Activated T-helper 17 cell treated with anti-CD3 and anti-CD28 coated beads, Interleukin-2, amount 50 U/mL, for 72 hours (primary cell): ENCODE results near the gene FKBP10. TPM values are rescaled to one million over a fixed set of nuclear protein-coding genes. Genes with fewer than 3 reads are reported as not detected.

Source experiments
- ATAC-seq: fragments of 150-1000 bp; cut with Tn5 transposase; replicated peaks from 2 replicates; pipeline ENCODE4 v1.10.0; 2021; ENCODE audit warnings: mild to moderate bottlenecking, moderate library complexity
- H3K27ac Mint-ChIP-seq: one replicate; pipeline ENCODE4 v1.8.0; 2022; ENCODE audit warnings: mixed read lengths
- H3K27me3 Mint-ChIP-seq: one replicate; pipeline ENCODE4 v1.8.0; 2022; ENCODE audit warnings: mixed read lengths
- H3K36me3 Mint-ChIP-seq: one replicate; pipeline ENCODE4 v1.8.0; 2022; ENCODE audit warnings: low read depth, mild to moderate bottlenecking, mixed read lengths
- H3K4me1 Mint-ChIP-seq: one replicate; pipeline ENCODE4 v1.8.0; 2022; ENCODE audit warnings: mixed read lengths
- H3K4me3 Mint-ChIP-seq: one replicate; pipeline ENCODE4 v1.8.0; 2022; ENCODE audit warnings: mild to moderate bottlenecking, mixed read lengths
- H3K9me3 Mint-ChIP-seq: one replicate; pipeline ENCODE4 v1.8.0; 2022; ENCODE audit warnings: mixed read lengths
- total RNA-seq, 2 donors: library from RNA; stranded (reverse); gene quantifications; one replicate each; pipeline ENCODE4 v1.2.3, GENCODE V29; 2022

FKBP10 gene
- total RNA-seq, 2 donors from 2014 or later: 0.09 to 0.37 TPM

DNA sequence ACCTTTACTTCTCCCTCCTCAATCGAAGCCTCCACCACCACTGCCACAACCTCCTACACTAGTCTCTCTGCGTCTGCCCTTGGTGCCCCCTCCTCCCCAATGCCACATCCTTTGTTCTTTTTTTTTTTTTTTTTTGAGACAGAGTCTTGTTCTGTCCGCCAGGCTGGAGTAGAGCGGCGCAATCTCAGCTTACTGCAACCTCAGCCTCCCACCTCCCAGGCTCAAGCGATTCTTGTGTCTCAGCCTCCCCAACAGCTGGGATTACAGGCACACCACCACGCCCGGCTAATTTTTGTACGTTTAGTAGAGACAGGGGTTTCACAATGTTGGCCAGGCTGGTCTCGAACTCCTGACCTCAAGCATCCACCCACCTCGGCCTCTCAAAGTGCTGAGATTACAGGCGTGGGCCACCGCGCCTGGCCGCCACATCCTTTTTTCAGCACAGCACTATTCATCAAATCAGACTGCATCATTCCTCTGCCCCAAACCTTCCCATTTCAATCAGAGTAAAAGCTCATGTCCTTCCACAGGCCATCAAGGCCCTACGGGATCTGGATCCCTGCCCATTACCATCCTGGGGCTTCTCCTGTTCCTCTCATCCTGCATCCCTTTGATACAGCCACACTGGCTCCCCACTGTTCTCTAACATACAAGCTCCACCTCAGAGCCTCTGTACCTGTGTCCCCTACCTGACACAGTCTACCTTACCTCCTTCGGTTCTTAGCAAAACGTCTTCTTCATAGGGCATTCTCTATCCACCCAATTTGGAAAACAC, 50.5 kb downstream of the FKBP10 start:
- Mint-ChIP-seq H3K27ac (no peak overlapping the region), H3K4me1 (peaks cover 13% of the 10 kb centered on the region), H3K9me3 (no peaks in the 10 kb centered on the region), H3K4me3 (no peak overlapping the region), H3K27me3 (no peaks in the 10 kb centered on the region), H3K36me3 (peaks cover 25% of the 10 kb centered on the region)
- peak; percentile 13 for ATAC-seq

DNA sequence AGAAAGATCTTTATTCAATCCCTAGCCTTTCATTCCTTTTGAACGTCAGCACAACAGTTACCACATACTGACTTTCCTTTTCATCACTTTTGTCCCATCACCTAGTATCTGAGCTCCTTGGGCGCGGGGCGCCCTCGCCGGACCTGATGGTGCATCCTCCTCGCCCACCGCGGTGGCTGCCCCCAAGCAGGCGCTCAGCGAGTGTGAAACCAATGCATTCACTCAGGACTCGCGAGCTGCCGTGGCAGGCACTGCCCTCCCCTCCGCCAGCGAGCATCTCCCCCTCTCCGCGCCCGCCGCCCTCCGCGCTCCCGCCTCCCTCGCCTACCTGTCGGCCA, 51.7 kb downstream of the FKBP10 start:
- Mint-ChIP-seq H3K27me3 (no peaks in the 10 kb centered on the region), H3K36me3 (peaks cover 37% of the 10 kb centered on the region), H3K4me3 (no peak overlapping the region), H3K9me3 (no peaks in the 10 kb centered on the region), H3K27ac (no peak overlapping the region), H3K4me1 (peaks cover 19% of the 10 kb centered on the region)
- ATAC-seq: no peak

DNA sequence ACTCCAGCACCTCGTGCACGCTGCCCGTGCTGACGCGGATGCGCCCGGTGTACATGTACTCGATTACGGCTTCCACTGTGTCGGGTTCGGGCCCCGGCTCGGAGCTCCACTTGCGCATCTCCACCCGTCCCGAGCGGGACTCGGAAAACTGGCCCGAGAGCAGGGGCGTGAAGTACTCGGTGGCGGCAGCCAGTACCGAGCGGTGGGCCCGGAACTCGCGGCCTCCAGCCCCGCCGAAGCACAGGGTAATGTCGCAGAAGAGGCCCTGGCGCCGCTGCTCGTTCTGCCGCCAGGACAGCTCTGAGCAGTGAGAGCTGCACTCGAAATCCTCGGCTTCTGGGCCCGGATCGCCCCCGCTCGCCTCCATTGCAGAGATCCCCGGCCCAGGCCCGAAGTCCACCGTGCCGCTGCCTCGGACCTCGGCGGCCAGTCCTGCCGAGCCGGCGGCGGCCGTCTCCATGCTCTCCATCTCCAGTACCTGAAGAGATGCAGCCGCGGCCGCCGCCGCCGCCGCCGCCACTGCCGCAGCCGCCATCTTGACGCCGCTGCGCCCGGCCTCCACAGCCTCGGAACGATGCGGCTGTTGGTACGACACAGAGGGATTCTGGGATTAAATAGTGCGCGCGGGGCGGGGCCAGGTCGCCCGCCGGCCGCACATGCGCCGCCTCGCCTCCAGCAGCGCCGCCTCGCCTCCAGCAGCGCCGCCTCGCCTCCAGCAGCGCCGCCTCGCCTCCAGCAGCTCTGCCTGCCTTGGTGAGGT, 52.2 kb downstream of the FKBP10 start, which contains the start of gene KLHL11:
TSS of gene KLHL11 (minus strand) at position 588 of the 760 bp plus-strand sequence. CDS start at position 535, 53 bp downstream.
- peak within 1 kb of the TSS; percentile 52 for H3K27ac Mint-ChIP-seq
- H3K4me3 Mint-ChIP-seq: no peak within 1 kb of the TSS
- peaks cover 19% of the 10 kb centered on the region for H3K4me1 Mint-ChIP-seq
- peaks cover 43% of the 10 kb centered on the region for H3K36me3 Mint-ChIP-seq
- no peaks in the 10 kb centered on the region for H3K27me3 Mint-ChIP-seq
- ATAC-seq: peak; percentile 94
- no peaks in the 10 kb centered on the region for H3K9me3 Mint-ChIP-seq

DNA sequence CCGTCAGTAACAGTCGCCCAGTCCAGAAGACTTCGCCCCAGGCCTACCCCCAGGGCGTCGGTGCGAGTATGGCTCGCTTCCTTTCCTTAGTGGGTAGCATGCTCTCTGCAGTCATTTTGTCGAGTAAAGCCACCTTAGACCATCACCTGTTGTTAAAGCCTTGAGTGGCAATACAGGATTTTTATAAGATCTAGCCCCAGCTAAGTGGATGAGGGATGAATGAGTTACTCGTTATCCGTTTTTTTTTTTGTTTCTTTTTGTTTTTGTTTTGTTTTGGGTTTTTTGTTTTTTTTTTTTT, 52.7 kb downstream of the FKBP10 start:
- H3K27me3 Mint-ChIP-seq: no peaks in the 10 kb centered on the region
- ATAC-seq: peak; percentile 1
- peak overlapping the region; percentile 52 for H3K27ac Mint-ChIP-seq
- H3K9me3 Mint-ChIP-seq: no peaks in the 10 kb centered on the region
- H3K36me3 Mint-ChIP-seq: peaks cover 48% of the 10 kb centered on the region
- peaks cover 18% of the 10 kb centered on the region for H3K4me1 Mint-ChIP-seq
- no peak overlapping the region for H3K4me3 Mint-ChIP-seq

DNA sequence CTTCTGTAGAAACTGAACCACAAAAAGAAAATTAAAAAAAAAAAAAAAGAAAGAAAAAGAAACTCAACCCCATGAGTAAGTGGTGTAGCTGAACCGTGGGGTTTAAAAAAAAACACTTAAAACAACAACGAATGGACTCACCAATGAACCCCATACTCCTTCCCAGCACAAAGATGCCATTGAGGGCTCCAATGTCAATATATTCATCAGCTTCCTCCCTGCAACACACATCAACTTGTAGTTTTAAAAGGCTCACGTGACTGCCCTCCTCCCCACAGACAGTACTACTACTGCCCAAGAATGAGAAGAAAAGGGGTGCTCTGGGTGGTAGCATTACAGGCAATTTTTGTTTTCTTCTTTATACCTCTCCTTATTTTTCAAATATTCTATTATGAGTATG, 55.8 kb downstream of the FKBP10 start:
- Mint-ChIP-seq H3K36me3 (peaks cover 72% of the 10 kb centered on the region), H3K4me3 (peak overlapping the region; percentile 38), H3K4me1 (peaks cover 10% of the 10 kb centered on the region), H3K27me3 (no peaks in the 10 kb centered on the region), H3K9me3 (no peaks in the 10 kb centered on the region), H3K27ac (peak overlapping the region; percentile 77)
- ATAC-seq: no peak

DNA sequence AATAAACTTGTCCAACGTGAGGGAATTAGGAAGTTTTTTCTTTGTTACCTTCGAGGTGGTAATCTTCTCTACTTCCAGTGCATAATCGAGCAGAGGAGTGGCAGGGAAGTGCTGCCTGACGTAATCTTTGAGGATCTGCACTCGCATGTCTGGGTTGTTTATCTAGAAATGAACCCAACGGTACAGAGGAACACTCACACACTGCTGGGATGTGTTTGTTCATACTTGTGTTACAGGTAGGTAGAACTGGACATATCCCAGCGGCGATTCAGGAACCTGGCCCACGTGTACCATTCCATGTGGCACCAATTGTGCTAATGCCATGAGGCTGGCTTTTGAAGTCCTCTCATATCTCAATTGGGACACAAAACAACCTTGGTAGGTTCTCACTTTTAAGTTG, 56.6 kb downstream of the FKBP10 start:
- Mint-ChIP-seq H3K27ac (peak overlapping the region; percentile 77), H3K36me3 (peaks cover 79% of the 10 kb centered on the region), H3K4me3 (peak overlapping the region; percentile 38), H3K27me3 (no peaks in the 10 kb centered on the region), H3K9me3 (no peaks in the 10 kb centered on the region), H3K4me1 (peaks cover 10% of the 10 kb centered on the region)
- no peak for ATAC-seq

DNA sequence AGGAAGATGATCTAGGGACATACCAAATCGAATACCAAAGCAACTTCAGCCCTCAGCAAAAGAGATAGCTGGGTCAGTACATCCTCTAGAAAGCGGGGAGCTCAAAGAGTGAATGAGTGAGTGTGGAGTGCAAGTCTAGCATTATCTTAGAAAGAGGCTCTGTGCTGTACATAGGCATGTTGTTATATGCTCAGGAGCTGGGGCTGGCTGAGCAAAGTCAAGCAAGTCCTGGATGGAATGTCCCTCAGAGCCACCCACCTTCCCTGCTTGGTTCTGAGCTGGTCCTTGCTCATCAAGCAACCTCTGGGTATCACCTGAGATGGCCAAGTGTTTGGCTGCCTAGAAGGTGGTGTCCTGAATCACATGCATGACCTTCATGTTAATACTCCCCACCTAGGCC, 57.3 kb downstream of the FKBP10 start:
- H3K27ac Mint-ChIP-seq: peak overlapping the region; percentile 77
- H3K36me3 Mint-ChIP-seq: peaks cover 85% of the 10 kb centered on the region

DNA sequence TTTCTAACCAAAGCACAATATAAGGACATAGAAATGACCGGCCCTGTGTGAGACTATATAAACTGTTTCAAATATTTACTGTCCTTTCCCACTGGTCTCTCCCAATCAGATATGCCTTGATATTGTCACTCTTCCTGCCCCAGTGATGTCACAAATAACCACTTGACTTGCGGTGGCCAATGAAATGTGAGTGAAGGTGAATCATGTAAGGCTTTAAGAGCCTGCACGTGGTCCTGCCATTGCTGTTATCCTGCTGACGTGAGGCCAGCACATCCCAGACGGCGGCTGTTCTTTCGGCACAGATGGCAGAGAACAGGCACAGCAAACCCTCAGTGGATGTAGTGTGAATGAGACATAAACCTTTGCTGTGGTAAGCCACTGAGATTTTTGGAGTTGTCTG, 57.8 kb downstream of the FKBP10 start:
- H3K27me3 Mint-ChIP-seq: no peaks in the 10 kb centered on the region
- H3K27ac Mint-ChIP-seq: no peak overlapping the region
- no peaks in the 10 kb centered on the region for H3K9me3 Mint-ChIP-seq
- H3K4me1 Mint-ChIP-seq: peaks cover 10% of the 10 kb centered on the region
- ATAC-seq: no peak
- no peak overlapping the region for H3K4me3 Mint-ChIP-seq
- peaks cover 87% of the 10 kb centered on the region for H3K36me3 Mint-ChIP-seq

More for the DNA sequence above, 57.3 kb downstream of the FKBP10 start:
- Mint-ChIP-seq H3K27me3 (no peaks in the 10 kb centered on the region), H3K9me3 (no peaks in the 10 kb centered on the region), H3K4me3 (no peak overlapping the region), H3K4me1 (peaks cover 10% of the 10 kb centered on the region)
- ATAC-seq: no peak

DNA sequence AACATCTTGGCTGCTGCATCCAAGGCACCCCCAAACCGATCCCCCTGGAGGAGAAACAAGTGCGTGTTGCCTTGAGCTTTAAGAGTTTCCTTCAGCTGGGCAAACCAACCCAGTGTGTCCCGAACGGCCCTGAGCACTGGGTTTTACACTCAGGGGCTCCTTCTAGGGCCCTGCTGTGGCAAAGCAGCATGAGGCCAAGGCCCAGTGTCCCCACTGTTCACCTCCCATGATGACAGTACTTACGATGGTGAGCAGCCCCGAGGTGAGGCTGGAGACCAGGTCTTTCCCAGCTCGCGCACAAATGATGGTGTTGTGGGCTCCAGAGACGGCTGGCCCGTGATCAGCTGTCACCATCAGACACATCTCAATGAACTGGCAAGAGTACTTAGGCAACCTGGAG, 59.0 kb downstream of the FKBP10 start:
- ATAC-seq: no peak
- Mint-ChIP-seq H3K9me3 (no peaks in the 10 kb centered on the region), H3K36me3 (peaks cover 91% of the 10 kb centered on the region), H3K27ac (no peak overlapping the region), H3K27me3 (no peaks in the 10 kb centered on the region), H3K4me3 (no peak overlapping the region), H3K4me1 (peaks cover 10% of the 10 kb centered on the region)

Other genes starting within 250 kb of the FKBP10 start
- gene KRT9, start 240.9 kb upstream of the FKBP10 start, total RNA-seq: not detected
- not detected for gene KRT14, start 226.1 kb upstream of the FKBP10 start, total RNA-seq
- gene KRT16, start 200.2 kb upstream of the FKBP10 start, total RNA-seq: not detected
- gene KRT17, start 188.4 kb upstream of the FKBP10 start, total RNA-seq: 1 to 10 TPM in 1 of 2 donors, under 1 TPM in 1; 0.58 to 2.5 TPM
- gene EIF1, start 124.1 kb upstream of the FKBP10 start, total RNA-seq: 100 to 1,000 TPM; 925 to 935 TPM
- gene GAST, start 100.7 kb upstream of the FKBP10 start, total RNA-seq: not detected
- under 1 TPM; 0.13 to 0.15 TPM for gene HAP1, start 78.4 kb upstream of the FKBP10 start, total RNA-seq
- under 1 TPM; 0.32 to 0.45 TPM for gene JUP, start 26.3 kb upstream of the FKBP10 start, total RNA-seq
- under 1 TPM; 0.64 to 0.89 TPM for gene P3H4, start 1.1 kb upstream of the FKBP10 start, total RNA-seq
- gene NT5C3B, start 23.2 kb downstream of the FKBP10 start, total RNA-seq: 10 to 100 TPM; 51.2 to 70.3 TPM
- under 1 TPM in 1 of 2 donors, not detected in 1; 0.16 TPM for gene KLHL10, start 24.8 kb downstream of the FKBP10 start, total RNA-seq
- gene KLHL11, start 52.4 kb downstream of the FKBP10 start, total RNA-seq: 10 to 100 TPM; 15.1 to 16.2 TPM
- 100 to 1,000 TPM in 1 of 2 donors, 10 to 100 TPM in 1; 95.4 to 222 TPM for gene ACLY, start 105.9 kb downstream of the FKBP10 start, total RNA-seq
- gene ODAD4, start 117.6 kb downstream of the FKBP10 start, total RNA-seq: under 1 TPM; 0.63 to 0.93 TPM
- gene CNP, start 153.8 kb downstream of the FKBP10 start, total RNA-seq: 10 to 100 TPM; 51.4 to 82.9 TPM
- 100 to 1,000 TPM in 1 of 2 donors, 10 to 100 TPM in 1; 79.5 to 118 TPM for gene DNAJC7, start 204.4 kb downstream of the FKBP10 start, total RNA-seq
- 10 to 100 TPM; 12.0 to 14.9 TPM for gene NKIRAS2, start 207.1 kb downstream of the FKBP10 start, total RNA-seq
- under 1 TPM; 0.06 to 0.32 TPM for gene C17orf113, start 237.6 kb downstream of the FKBP10 start, total RNA-seq